Airway epithelial cell (primary cell): ENCODE data around the gene CYP1A2. TPM values are rescaled to one million over a fixed set of nuclear protein-coding genes. Genes with fewer than 3 reads are reported as not detected.

Experiments
- total RNA-seq: library from RNA; depleted of rRNA; stranded (reverse); fragments of >200 nt; gene quantifications from 2 replicates; pipeline ENCODE4 v1.2.3, GENCODE V29; 2015

Gene CYP1A2, protein sequence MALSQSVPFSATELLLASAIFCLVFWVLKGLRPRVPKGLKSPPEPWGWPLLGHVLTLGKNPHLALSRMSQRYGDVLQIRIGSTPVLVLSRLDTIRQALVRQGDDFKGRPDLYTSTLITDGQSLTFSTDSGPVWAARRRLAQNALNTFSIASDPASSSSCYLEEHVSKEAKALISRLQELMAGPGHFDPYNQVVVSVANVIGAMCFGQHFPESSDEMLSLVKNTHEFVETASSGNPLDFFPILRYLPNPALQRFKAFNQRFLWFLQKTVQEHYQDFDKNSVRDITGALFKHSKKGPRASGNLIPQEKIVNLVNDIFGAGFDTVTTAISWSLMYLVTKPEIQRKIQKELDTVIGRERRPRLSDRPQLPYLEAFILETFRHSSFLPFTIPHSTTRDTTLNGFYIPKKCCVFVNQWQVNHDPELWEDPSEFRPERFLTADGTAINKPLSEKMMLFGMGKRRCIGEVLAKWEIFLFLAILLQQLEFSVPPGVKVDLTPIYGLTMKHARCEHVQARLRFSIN
- not detected in 2 replicates for total RNA-seq

DNA sequence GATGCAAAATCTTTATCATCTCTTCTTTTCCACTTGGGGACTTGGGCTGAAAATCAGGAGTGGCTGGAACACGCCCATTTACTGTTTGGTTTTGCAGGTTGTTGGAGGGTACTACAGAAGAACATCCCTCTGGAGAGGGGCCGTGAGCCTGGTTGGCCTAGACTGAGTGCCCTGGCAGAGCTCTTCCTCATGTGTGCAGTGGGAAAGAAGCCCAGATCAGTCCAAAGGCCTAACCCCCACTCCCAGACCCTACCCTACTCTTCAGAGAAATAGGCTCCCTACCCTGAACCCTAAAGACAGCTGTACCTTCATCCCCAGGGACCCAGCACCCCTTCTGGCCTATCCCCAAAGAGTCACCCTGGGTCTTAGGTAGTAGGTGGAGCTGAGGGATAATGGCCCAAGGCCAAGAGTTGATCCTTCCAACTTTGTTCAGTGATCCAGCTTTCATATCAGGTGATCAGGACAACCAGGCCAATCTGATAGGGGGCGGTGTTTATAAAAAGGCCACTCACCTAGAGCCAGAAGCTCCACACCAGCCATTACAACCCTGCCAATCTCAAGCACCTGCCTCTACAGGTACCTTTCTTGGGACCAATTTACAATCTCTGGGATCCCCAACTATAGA lies at the start of gene CYP1A2:
CYP1A2 (plus strand) TSS at position 524 of the 625 bp plus-strand sequence. CDS start 894 bp downstream, outside the sequence.

DNA sequence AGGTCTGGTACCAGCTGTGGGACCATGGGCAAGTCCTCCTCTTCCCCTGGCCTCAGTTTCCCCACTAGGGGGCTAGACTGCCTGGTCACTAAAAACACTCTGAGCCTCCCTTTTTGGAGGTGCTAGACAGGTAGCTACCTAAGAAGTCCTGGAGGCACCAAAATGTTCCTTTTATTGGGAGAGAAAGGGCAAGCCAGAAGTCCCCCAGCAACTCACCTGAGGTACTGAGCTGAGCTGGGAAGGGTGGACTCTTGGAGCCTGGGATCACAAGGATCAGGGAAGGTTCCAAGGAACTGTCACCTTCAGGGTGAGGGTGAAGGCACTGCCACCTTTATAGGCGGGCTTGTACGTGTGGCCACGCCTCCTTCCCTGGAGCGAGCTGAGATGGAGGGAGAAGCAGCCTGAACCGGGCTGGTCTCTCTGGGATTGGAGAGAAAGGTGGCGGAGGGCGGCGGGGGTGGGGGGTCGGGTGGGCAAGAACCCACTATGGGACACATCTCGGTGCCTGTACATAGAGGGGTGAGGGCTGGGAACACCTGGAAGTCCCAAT lies 23.3 kb upstream of the CYP1A2 start, which contains the start of gene CYP1A1:
CYP1A1 (minus strand) TSS at position 304 of the 550 bp plus-strand sequence. CDS start 2,431 bp downstream, outside the sequence.

DNA sequence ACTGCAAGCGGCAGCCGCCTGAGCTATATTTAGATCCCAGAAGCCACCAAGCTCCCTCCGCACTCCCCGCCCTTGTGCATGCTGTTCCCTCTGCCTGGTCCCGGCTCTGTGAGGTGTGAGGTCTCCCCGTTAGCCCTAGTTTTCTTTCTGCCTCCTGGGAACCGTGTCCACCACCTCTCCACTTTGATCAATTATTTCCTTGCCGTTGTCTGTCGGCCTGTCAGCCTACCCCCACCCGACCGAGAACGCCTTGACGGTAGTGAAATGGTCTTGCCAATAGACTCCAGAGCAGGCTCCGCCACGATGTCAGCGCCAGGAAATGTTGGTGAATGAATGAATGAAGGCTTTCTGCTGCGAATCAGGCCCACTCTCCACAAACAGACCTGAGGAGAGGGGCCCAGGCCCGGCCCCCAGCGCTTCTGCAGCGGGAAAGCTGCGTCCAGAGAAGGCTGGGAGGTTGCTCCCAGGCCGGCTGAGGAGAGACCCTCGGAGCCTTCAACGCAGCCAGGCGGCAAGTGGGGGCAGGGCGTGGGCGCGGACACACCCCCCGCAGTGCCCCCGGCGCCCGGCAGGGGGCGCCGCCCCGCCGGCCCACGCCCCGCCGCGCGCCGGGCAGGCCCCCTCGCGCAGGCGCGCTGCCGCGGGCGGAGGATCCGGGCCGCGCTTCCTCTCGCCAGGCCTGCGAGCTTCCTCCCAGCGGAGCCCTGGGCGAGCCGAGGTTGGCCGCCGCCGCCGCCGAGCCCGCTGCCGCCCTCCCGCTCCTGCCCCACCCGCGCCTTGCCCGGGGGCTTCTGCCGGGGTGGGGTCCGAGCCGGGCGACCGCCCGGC lies 33.0 kb downstream of the CYP1A2 start, which contains the start of gene CSK:
CSK (plus strand) TSS at position 650 of the 828 bp plus-strand sequence. CDS start 16,218 bp downstream, outside the sequence.

Other genes with a start within 250 kb of the CYP1A2 start
- gene ARID3B, start 207.6 kb upstream of the CYP1A2 start, total RNA-seq = 3.2 and 8.3 TPM in 2 replicates
- 64.7 and 70.5 TPM in 2 replicates for gene CLK3, start 133.0 kb upstream of the CYP1A2 start, total RNA-seq
- gene EDC3, start 52.8 kb upstream of the CYP1A2 start, total RNA-seq = 8.1 and 15.2 TPM in 2 replicates
- 8.0 and 10.3 TPM in 2 replicates for gene CYP1A1, start 23.3 kb upstream of the CYP1A2 start, total RNA-seq
- 22.9 and 41.9 TPM in 2 replicates for gene CSK, start 33.2 kb downstream of the CYP1A2 start, total RNA-seq
- gene LMAN1L, start 64.0 kb downstream of the CYP1A2 start, total RNA-seq = not detected in 2 replicates
- gene CPLX3, start 77.8 kb downstream of the CYP1A2 start, total RNA-seq = not detected in 2 replicates
- gene ULK3, start 94.3 kb downstream of the CYP1A2 start, total RNA-seq = 25.1 and 25.2 TPM in 2 replicates
- gene SCAMP2, start 124.5 kb downstream of the CYP1A2 start, total RNA-seq = 50.1 and 89.9 TPM in 2 replicates
- 77.2 and 84.7 TPM in 2 replicates for gene MPI, start 141.2 kb downstream of the CYP1A2 start, total RNA-seq
- 25.5 and 26.7 TPM in 2 replicates for gene FAM219B, start 158.0 kb downstream of the CYP1A2 start, total RNA-seq
- 188 and 227 TPM in 2 replicates for gene COX5A, start 189.2 kb downstream of the CYP1A2 start, total RNA-seq
- 4.7 and 5.7 TPM in 2 replicates for gene RPP25, start 207.9 kb downstream of the CYP1A2 start, total RNA-seq
- 1.9 and 4.7 TPM in 2 replicates for gene SCAMP5, start 246.7 kb downstream of the CYP1A2 start, total RNA-seq